Mucosa of stomach (tissue), 1 donor: Measurements from ENCODE around the gene TUBGCP6.

Source experiments
- H3K27me3 ChIP-seq: one replicate; pipeline ENCODE4 v1.7.0; 2013; ENCODE audit warnings: mild to moderate bottlenecking, low read length; ENCODE audit not compliant: control insufficient read depth, insufficient read depth
- H3K36me3 ChIP-seq: one replicate; pipeline ENCODE4 v1.7.0; 2013; ENCODE audit warnings: low read length; ENCODE audit not compliant: control insufficient read depth, insufficient read depth
- H3K4me1 ChIP-seq: one replicate; pipeline ENCODE4 v1.7.0; 2013; ENCODE audit warnings: mild to moderate bottlenecking, low read length; ENCODE audit not compliant: control insufficient read depth, insufficient read depth
- H3K4me3 ChIP-seq: one replicate; pipeline ENCODE4 v1.7.0; 2013; ENCODE audit warnings: low read length
- H3K9ac ChIP-seq: one replicate; pipeline ENCODE4 v1.7.0; 2013; ENCODE audit warnings: mild to moderate bottlenecking, low read length, moderate library complexity
- H3K9me3 ChIP-seq: one replicate; pipeline ENCODE4 v1.7.0; 2013; ENCODE audit warnings: mild to moderate bottlenecking, low read length, moderate library complexity; ENCODE audit not compliant: control insufficient read depth
- donor health status: Pancreatic carcinoma.

The TUBGCP6 gene

DNA sequence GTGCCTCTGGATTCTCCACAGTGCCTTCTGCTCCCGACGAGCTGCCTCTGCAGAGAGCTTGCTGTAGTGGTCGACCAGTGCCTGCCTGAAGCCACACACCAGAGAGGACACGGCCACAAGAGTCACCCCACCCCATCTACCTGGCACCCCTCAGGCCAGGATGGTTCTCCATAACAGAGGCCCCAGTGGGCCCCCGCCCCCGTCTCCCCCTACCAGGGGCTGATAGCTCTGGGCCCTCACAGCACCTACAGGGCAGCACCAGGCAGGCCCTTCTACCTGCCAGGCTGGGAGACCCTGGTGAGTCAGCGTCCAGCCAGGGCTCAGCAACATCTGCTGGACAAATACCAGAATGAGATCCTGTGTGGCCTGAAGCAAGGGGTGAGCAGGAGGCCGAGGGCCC, 22.3 kb downstream of the TUBGCP6 start:
- no peaks in the 10 kb centered on the region for H3K27me3 ChIP-seq
- no peak overlapping the region for H3K9ac ChIP-seq
- H3K4me1 ChIP-seq = peaks cover 6% of the 10 kb centered on the region
- peaks cover 27% of the 10 kb centered on the region for H3K36me3 ChIP-seq
- H3K4me3 ChIP-seq = no peak overlapping the region
- no peaks in the 10 kb centered on the region for H3K9me3 ChIP-seq

DNA sequence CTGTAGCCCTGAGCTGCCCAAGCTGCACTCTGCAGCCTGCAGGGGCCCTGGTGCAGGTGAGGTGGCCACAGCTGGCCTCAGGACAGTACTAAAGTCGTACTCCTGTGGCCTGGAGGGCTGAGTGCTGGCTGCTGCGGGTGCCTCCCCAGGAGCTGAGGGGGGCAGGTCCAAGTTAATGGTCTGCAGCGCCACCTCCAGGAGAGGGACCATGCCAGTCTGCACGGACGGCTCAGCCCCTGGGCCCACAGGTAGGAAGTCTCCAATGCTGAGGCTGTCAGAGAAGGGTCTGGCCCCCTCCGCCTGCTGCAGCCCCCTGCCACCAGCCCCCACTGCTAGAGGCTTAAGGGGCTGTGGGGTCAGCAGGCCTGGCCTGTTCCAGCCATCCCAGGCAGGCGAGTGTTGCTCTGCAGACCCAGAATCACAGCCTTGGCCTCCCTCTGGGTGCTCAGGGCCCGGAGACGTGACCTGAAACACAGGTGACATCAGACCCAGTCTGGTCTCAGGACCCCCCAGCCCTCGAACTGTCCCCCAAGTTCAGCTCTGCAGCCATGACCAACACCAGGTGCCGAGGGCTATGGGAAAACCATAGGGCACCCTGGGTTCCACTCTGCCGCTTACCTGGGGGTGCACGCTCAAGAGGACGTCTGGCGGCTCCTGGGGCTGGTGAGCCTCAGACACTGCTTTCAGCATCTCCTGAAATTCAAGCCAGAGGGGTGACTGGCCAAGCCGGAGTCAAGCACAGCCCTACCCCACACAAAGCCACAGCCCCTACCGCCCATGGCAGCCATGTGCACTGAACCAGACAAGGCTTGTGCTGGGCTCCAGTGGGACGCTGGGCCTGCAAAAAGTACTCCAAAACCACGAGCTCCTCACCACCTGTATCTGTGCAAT, 23.2 kb downstream of the TUBGCP6 start:
- Histone ChIP-seq H3K9ac (no peak overlapping the region), H3K4me1 (peaks cover 6% of the 10 kb centered on the region), H3K27me3 (no peaks in the 10 kb centered on the region), H3K36me3 (peaks cover 28% of the 10 kb centered on the region), H3K9me3 (no peaks in the 10 kb centered on the region), H3K4me3 (no peak overlapping the region)

DNA sequence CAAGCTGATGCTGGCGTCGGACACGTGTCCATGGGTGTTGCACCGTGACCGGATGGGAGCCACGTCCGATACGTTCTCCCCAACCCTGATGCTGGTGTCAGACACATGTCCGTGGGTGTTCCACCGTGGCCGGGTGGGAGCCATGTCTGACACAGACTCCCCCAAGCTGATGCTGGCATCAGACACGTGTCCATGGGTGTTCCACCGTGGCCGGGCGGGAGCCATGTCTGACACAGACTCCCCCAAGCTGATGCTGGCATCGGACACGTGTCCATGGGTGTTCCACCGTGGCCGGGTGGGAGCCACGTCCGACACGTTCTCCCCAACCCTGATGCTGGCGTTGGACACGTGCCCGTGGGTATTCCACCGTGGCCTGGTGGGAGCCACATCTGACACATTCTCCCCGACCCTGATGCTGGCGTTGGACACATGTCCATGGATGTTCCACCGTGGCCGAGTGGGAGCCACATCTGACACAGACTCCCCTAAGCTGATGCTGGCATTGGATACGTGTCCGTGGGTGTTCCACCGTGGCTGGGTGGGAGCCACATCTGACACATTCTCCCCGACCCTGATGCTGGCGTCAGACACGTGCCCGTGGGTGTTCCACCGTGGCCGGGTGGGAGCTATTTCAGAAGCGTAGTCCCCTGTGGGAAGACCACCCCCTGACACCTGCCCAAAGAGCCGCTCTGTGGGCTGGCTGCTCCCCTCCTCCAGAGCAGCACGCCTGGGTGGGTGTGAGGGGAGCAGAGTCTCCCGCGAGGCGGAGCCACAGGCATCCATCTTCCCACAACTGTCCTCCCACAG, 24.0 kb downstream of the TUBGCP6 start:
- Histone ChIP-seq H3K36me3 (peaks cover 32% of the 10 kb centered on the region), H3K27me3 (no peaks in the 10 kb centered on the region), H3K9me3 (no peaks in the 10 kb centered on the region), H3K4me3 (no peak overlapping the region), H3K9ac (no peak overlapping the region), H3K4me1 (peaks cover 6% of the 10 kb centered on the region)

DNA sequence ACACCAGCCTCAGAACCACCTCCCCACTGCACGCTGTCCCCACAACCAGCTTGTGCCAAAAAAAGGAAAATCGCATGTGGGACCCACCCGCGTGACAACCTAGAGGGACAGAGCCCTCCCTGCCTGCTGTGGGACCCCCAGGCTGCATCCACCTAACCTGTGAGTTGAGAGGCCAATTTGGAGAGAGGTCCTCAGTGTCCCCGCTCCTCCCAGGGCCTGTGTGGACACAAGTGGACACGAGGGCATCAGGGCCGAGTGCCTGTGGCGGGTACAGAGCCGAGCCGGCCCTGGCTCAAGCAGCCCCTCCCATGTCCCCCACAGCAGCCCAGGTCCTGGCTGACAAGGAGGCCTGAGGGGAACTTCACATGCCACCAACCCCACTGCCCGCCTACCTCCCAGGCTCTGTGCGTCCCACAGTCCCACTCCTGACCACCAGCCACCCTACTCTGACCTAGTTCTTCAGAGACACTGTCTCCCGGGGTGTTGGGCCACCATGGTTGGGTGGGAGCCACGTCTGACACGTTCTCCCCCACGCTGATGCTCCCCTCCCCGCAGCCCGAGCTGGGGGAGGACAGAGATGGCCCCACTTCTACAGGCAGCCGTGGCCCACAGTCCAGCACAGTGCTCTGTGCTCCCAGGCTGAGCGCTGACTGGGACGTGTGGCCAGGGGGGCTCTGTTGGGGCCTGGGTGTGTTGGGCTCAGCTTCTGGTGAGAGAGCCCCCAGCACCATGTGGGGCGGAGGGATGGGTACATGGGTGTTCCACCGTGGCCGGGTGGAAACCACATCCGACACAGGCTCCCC, 24.8 kb downstream of the TUBGCP6 start:
- no peak overlapping the region for H3K4me3 ChIP-seq
- no peaks in the 10 kb centered on the region for H3K9me3 ChIP-seq
- H3K4me1 ChIP-seq = peaks cover 6% of the 10 kb centered on the region
- no peak overlapping the region for H3K9ac ChIP-seq
- H3K36me3 ChIP-seq = peaks cover 33% of the 10 kb centered on the region
- H3K27me3 ChIP-seq = no peaks in the 10 kb centered on the region

DNA sequence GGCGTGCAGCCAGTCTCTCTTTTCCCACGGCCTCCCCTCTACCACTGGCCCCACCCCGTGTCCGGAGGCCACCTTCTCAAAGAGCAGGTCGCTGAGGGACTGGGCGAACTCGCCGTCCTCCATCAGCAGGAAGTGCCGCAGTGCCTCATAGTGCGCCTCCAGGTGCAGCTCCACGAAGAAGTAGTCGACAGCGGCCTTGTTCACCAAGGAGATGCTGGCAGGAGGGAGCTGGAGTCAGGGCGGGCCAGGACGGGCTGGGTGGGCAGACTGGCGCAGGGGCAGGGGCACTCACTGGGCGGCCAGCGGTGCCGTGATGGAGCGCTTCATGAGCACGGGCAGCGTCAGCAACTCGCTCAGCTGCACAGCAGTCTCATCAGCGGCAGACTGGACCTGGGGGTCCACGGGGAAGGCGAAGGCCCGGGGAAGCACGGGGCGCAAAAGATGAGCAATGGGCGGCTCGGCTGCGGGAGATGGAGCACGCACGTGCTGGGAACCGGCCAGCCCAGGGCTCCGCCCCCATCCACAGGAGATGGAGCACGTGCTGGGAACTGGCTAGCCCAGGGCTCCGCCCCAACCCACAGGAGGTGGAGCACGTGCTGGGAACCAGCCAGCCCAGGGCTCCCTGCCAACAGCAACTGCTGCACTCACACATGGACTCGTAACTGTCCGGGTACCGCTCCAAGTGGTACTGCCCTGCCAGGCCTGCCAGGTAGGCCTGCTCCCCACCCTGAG, 25.7 kb downstream of the TUBGCP6 start:
- Histone ChIP-seq H3K36me3 (peaks cover 33% of the 10 kb centered on the region), H3K4me1 (peaks cover 6% of the 10 kb centered on the region), H3K27me3 (no peaks in the 10 kb centered on the region), H3K4me3 (no peak overlapping the region), H3K9ac (no peak overlapping the region), H3K9me3 (no peaks in the 10 kb centered on the region)

DNA sequence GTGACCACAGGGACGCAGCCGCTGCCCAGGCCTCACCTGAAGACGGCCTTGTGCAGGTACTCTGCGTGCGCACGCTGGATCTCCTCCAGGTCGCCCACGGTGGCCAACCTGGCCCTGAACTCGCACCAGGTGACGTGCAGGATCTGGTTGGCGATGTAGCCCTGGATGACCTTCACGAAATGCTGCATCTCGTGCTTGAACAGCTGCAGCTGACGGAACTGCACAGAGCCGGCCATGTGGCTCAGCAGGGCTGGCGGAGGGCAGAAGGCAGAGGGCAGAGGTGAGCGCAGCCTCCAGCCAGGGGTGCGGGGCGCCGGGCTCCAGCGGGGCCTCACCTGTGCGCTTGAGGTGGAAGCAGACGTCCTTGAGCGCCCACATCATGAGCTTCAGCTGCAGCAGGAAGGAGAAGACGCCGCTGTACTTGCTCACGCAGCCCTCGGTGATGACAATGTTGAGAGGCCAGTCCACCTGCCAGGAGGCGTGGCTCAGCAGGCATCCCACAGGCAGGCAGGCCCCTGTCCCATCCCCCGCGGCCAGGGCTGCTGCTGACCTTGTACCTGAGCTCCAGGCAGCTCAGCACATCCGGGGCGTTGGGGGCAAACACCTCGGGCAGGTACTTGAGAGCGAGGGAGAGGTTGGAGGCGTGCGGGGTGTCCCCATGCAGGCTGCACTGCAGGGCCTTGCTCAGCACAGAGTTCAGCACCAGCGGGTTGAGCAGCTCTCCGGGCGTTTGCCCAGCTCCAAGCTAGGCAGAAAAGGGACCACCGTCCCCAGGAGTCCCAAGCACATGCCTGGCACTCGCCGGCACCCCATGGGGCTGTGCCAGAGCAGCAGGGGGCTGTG, 26.4 kb downstream of the TUBGCP6 start:
- no peak overlapping the region for H3K9ac ChIP-seq
- H3K4me3 ChIP-seq = no peak overlapping the region
- no peaks in the 10 kb centered on the region for H3K9me3 ChIP-seq
- H3K4me1 ChIP-seq = peaks cover 6% of the 10 kb centered on the region
- no peaks in the 10 kb centered on the region for H3K27me3 ChIP-seq
- peaks cover 33% of the 10 kb centered on the region for H3K36me3 ChIP-seq

DNA sequence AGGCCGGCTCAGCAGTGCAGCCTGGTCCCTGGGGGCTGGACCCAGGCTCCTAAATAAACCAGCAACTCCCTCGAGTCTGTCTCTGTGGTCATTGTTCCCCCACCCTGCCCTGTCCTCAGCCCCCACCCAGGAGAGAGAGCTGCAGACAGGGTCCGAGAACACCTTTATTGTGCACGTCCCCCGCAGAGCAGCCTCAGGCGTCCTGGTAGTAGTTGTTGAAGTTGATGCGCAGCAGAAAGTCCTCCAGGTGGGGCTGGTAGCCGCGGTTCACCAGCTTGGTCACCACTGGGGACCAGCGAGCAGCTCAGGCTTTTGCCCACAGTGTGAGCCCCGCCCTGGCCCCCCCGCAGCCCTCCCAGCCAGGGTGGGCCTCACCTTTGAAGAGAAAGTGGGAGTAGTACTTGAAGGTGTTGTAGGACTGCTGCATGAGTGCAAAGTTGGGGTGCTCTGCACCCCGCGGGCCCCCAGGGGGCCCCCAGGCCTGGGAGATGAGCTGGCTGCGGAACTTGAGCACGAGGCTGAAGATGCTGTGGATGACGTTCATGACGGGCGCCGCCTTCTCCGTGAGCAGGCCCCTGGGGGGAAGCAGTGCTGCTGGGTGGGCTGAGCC, 27.2 kb downstream of the TUBGCP6 start:
- no peaks in the 10 kb centered on the region for H3K27me3 ChIP-seq
- no peak overlapping the region for H3K4me3 ChIP-seq
- peaks cover 29% of the 10 kb centered on the region for H3K36me3 ChIP-seq
- H3K4me1 ChIP-seq = peaks cover 6% of the 10 kb centered on the region
- H3K9me3 ChIP-seq = no peaks in the 10 kb centered on the region
- H3K9ac ChIP-seq = no peak overlapping the region

DNA sequence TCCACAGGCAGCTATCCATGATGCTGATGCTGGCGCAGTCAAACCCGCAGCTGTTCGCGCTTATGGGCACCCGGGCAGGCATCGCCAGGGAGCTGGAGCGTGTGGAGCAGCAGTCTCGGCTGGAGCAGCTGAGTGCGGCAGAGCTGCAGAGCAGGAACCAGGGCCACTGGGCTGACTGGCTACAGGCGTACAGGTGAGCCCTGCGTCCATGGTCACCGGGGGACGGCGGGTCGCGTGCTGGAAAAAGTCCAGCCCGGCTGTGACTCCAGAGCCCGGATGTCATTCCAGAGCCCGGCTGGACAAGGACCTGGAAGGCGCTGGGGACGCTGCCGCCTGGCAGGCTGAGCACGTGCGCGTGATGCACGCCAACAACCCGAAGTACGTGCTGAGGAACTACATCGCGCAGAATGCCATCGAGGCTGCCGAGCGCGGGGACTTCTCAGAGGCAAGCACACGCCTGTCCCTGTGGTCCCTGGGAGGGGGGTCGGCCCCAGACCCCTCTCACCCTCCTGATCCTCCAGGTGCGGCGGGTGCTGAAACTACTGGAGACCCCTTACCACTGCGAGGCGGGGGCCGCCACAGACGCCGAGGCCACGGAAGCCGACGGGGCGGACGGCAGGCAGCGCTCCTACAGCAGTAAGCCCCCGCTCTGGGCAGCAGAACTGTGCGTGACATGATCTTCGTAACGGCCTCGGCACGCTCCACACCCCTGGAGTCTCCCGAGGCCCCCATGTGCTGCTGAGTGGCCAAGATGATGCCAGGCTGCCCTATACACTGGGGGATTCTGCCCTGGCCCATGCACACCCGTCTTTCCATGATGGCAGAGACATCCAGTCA, 27.9 kb downstream of the TUBGCP6 start:
- Histone ChIP-seq H3K4me1 (peaks cover 6% of the 10 kb centered on the region), H3K36me3 (peaks cover 22% of the 10 kb centered on the region), H3K27me3 (no peaks in the 10 kb centered on the region), H3K9me3 (no peaks in the 10 kb centered on the region), H3K4me3 (no peak overlapping the region), H3K9ac (no peak overlapping the region)

DNA sequence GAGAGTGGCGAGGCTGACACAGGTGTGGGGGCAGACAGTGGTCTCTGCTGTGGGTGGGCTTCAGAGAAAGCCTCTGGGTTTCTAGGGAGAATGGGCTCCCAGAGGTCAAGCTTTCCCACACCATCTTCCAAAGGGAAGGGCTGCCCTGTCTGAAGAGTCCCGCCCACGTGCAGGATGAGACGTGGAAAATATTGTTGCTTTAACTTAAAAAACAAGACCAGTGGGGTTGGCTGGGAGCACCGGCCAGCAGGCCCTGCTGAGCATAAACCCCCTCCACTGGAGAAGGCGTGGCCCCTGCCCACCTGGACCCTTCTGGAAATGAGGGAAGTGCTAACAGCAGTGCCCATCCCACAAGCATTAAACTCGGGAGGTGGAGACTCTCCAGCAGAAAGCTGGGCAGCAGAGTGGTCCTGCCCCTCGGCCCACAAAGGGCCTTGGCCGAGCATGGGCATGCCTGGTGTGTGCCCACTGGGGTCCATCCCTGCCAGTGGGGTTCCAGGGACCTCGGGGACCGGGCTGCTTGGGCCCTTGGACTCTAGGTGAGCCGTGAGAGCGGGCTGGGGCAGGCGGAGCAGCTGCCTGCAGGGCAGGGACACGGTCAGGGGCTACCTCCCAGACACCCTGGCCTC, 28.7 kb downstream of the TUBGCP6 start:
- Histone ChIP-seq H3K4me1 (peaks cover 6% of the 10 kb centered on the region), H3K9ac (no peak overlapping the region), H3K4me3 (no peak overlapping the region), H3K9me3 (no peaks in the 10 kb centered on the region), H3K36me3 (peaks cover 21% of the 10 kb centered on the region), H3K27me3 (no peaks in the 10 kb centered on the region)
